ENCODE data around the gene ARRB1. TPM values are rescaled to one million over a fixed set of nuclear protein-coding genes. Genes with fewer than 3 reads are reported as not detected.
A peak's percentile ranks its signal among the peaks of the same experiment; 100 is the strongest.
"Not testable (repeated sequence)": the region's sequence is repeated elsewhere in the genome, so short reads cannot be mapped to it uniquely, and the experiment has no call there.

ARRB1 gene
- total and polyA plus RNA-seq, 8 donors = 41.7 to 150 (median 63.2) TPM

DNA sequence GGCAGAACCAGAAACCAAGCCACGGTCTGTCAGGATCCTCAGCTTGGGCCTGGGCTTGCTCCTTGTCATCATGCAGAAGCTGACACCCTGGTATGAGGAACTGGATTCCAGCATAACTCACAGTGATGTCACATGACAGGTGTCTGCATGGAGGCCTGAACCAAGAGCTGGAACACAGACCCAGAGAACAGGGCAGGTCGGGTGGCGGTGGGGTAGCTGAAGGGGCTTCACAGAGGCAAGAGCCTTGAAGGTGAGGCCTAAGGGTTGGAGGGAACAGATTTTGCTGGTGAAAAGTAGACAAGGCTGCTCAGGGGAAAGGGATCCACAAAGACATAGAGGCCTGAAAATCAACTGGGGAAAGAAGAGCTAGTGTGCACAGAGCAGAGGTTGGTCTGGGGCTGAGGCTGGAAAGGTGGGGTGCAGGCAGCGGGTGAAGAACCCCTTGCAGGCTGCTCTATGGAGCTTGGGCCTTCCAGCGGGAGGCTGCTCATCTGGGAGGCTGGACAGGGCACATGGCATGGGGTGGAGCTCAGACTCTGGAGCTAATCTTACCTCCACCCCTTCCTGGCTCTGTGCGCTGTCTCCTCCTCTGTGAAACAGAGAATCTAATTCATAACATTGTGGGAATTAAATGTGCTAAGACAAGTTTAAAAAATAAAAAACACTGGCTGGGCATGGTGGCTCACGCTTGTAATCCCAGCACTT lies 29.4 kb upstream of the ARRB1 start:
- Histone ChIP-seq H3K4me3 (no peak overlapping the region), H3K27me3 (no peaks in the 10 kb centered on the region), H3K27ac (no peak overlapping the region), H3K36me3 (no peaks in the 10 kb centered on the region), H3K9me3 (no peaks in the 10 kb centered on the region), H3K4me1 (peaks cover 5 to 42% of the 10 kb centered on the region in 2 donors)
- TF ChIP-seq, protein P1, sequence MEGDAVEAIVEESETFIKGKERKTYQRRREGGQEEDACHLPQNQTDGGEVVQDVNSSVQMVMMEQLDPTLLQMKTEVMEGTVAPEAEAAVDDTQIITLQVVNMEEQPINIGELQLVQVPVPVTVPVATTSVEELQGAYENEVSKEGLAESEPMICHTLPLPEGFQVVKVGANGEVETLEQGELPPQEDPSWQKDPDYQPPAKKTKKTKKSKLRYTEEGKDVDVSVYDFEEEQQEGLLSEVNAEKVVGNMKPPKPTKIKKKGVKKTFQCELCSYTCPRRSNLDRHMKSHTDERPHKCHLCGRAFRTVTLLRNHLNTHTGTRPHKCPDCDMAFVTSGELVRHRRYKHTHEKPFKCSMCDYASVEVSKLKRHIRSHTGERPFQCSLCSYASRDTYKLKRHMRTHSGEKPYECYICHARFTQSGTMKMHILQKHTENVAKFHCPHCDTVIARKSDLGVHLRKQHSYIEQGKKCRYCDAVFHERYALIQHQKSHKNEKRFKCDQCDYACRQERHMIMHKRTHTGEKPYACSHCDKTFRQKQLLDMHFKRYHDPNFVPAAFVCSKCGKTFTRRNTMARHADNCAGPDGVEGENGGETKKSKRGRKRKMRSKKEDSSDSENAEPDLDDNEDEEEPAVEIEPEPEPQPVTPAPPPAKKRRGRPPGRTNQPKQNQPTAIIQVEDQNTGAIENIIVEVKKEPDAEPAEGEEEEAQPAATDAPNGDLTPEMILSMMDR (IDR thresholded peaks at IDR 0.05) = no peak
- DNase-seq = peak in 1 of 4 donors; percentile 48
- peak; percentile 78 for ATAC-seq
- intact Hi-C loops (cut with DNase I) = loop anchor here in 1 of 2 donors (10.0 kb wide), 1 partner anchor 96 kb away; no protein-coding TSS in a partner anchor

DNA sequence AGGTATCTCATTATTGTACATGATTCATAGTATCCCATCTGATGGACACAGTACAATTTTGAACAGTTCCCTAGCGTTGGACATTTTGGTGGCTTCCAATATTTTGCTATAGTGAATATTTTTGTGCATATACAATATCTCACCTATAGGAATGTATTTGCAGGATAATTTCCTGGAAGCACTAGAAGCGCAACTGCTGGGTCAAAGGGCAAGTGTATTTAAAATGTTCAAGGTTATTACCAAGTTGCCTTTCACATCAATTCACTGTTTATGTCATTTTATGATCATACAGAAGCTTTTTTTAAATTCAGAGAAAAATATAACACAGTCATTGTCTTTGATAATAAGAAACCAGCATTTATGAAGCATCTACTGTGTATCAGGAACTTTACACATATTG lies 28.8 kb upstream of the ARRB1 start:
- ATAC-seq (no peak), DNase-seq (no peak)
- Histone ChIP-seq H3K27ac (no peak overlapping the region), H3K9me3 (no peaks in the 10 kb centered on the region), H3K36me3 (no peaks in the 10 kb centered on the region), H3K27me3 (no peaks in the 10 kb centered on the region), H3K4me1 (peaks cover 5 to 44% of the 10 kb centered on the region in 2 donors), H3K4me3 (no peak overlapping the region)
- TF ChIP-seq, protein P1 (IDR thresholded peaks at IDR 0.05) = no peak
- intact Hi-C loops (cut with DNase I) = loop anchor here in 1 of 2 donors (10.0 kb wide), 1 partner anchor 95 kb away; no protein-coding TSS in a partner anchor

DNA sequence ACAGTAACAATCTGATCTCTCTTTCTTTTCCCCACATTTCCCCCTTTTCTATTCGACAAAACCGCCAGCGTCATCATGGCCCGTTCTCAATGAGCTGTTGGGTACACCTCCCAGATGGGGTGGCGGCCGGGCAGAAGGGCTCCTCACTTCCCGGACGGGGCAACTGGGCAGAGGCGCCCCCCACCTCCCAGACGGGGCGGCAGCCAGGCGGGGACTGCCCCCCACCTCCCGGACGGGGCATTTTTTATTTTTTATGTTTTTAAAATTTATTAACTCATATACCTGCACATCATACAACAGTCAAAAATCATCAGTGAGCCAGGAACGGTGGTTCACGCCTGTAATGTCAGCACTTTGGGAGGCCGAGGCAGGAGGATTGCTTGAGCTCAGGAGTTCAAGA lies 27.3 kb upstream of the ARRB1 start:
- DNase-seq; H3K4me3 ChIP-seq; H3K36me3 ChIP-seq; H3K27me3 ChIP-seq; H3K9me3 ChIP-seq; H3K27ac ChIP-seq; intact Hi-C loops (cut with DNase I); ATAC-seq: not testable (repeated sequence)
- peaks cover 0 to 35% of the 10 kb centered on the region in 2 donors for H3K4me1 ChIP-seq

DNA sequence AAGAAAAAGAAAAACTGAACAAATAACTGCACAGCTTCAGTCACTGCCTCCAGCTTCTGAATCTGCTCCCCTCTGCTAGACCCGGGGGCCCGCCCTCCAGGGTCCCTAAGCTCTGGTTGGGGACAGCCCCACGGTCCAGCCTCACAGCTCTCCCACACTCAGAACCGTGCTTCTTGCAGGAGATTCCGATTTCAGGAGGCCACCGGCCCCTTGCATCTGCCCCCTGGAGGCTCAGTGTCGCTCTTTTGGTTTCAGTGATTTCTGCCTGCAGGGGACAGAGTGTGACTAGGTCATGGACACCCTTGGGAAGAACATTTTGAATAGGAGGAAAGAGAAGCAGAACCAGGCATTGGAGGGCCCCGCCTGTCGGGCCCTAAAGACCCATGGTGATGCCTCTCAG lies 24.7 kb upstream of the ARRB1 start:
- Histone ChIP-seq H3K4me1 (peaks cover 0 to 32% of the 10 kb centered on the region in 2 donors), H3K9me3 (no peaks in the 10 kb centered on the region), H3K27ac (no peak overlapping the region), H3K36me3 (no peaks in the 10 kb centered on the region), H3K4me3 (no peak overlapping the region), H3K27me3 (no peaks in the 10 kb centered on the region)
- DNase-seq (no peak), ATAC-seq (no peak)
- intact Hi-C loops (cut with DNase I) = no loop called here
- TF ChIP-seq, protein P1 (IDR thresholded peaks at IDR 0.05) = no peak

DNA sequence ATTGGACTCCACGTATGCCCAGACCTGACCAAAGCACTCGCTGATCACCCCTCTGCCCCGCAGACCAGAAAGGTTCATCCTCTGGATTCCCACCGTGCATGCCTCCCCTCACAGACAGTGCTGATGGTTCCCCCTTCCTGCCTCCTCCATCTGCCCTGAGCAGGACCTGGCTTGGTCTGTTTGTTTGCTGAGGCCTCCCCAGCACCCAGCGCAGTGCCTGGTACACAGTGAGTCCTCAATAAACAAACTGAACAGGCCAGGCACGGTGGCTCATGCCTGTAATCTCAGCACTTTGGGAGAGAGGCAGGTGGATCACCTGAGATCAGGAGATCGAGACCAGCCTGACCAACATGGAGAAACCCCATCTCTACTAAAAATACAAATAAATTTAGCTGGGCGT lies 24.2 kb upstream of the ARRB1 start:
- Histone ChIP-seq H3K27me3 (no peaks in the 10 kb centered on the region), H3K27ac (no peak overlapping the region), H3K36me3 (no peaks in the 10 kb centered on the region), H3K4me1 (peaks cover 0 to 27% of the 10 kb centered on the region in 2 donors), H3K4me3 (no peak overlapping the region), H3K9me3 (no peaks in the 10 kb centered on the region)
- TF ChIP-seq, protein P1 (IDR thresholded peaks at IDR 0.05) = no peak
- DNase-seq = no peak
- intact Hi-C loops (cut with DNase I) = no loop called here
- no peak for ATAC-seq

All from left lung (tissue), 10 donors.